Endothelial cell of umbilical vein (primary cell): ENCODE data around the gene AJAP1. TPM values are rescaled to one million over a fixed set of nuclear protein-coding genes. Genes with fewer than 3 reads are reported as not detected.

ENCODE experiments used
- BruUV-seq: library from RNA; stranded (reverse); fragments of 400-500 nt; replicated peaks from 2 replicates; lab custom pipeline; 2021; lab: Mats Ljungman, UMichigan
- CTCF ChIA-PET: fragments of 300-600, 350-600 bp; sonication (Branson Sonifier 250); formaldehyde crosslinking; loops from one replicate; lab custom pipeline; 2021; ENCODE audit warnings: antibody characterized with exemption, inconsistent platforms; lab: Charles Lee
- POLR2A ChIA-PET: fragments of 300-600, 350-600 bp; sonication (Branson Sonifier 250); formaldehyde crosslinking; loops from one replicate; lab custom pipeline; 2021; ENCODE audit warnings: antibody characterized with exemption, inconsistent platforms; lab: Charles Lee
- DNase-seq: peaks from one replicate; pipeline ENCODE4 v3.0.0-alpha.2; 2011; ENCODE audit warnings: low read depth, low spot score
- FAIRE-seq: peaks from 2 replicates; lab custom pipeline; 2011; peaks lifted over from hg19 to GRCh38; lab: Jason Lieb, UNC
- H2AFZ ChIP-seq: 2 replicates; pipeline ENCODE4 v1.6.0; 2012; ENCODE audit warnings: low read depth, low read length, control low read depth, inconsistent platforms
- H3K27ac ChIP-seq: 2 replicates; pipeline ENCODE4 v1.5.1; 2011; ENCODE audit warnings: low read depth, mild to moderate bottlenecking, control low read depth, low read length, moderate library complexity; ENCODE audit not compliant: insufficient read depth
- H3K27me3 ChIP-seq, 2 experiments: 2 replicates each; pipeline versions ENCODE4 v1.6.0 to v1.6.1; 2011; ENCODE audit warnings: low read length in 2 of 2, mixed read lengths in 1 of 2; ENCODE audit not compliant: control insufficient read depth in 2 of 2, insufficient read depth in 2 of 2
- H3K36me3 ChIP-seq, 2 experiments: 2 replicates in 1 of 2; 3 replicates in 1 of 2; pipeline ENCODE4 v1.5.1; 2011; ENCODE audit warnings: low read length in 2 of 2, mild to moderate bottlenecking in 1 of 2, moderate library complexity in 1 of 2; ENCODE audit not compliant: control insufficient read depth in 2 of 2, insufficient read depth in 2 of 2; ENCODE audit errors: extremely low read depth in 1 of 2
- H3K4me1 ChIP-seq: 3 replicates; pipeline ENCODE4 v1.5.1; 2011; ENCODE audit warnings: mild to moderate bottlenecking, low read length; ENCODE audit not compliant: control insufficient read depth, insufficient read depth; ENCODE audit errors: extremely low read depth
- H3K4me2 ChIP-seq: 2 replicates; pipeline ENCODE4 v1.6.1; 2011; ENCODE audit warnings: low read length, control low read depth, mixed read lengths; ENCODE audit not compliant: insufficient read depth
- H3K4me3 ChIP-seq, 3 experiments: fragments of 200-600 bp in 1 of 3; sonication (generic), shearing (Covaris generic) in 1 of 3; replicated peaks in 1 of 3; 2 replicates each; pipeline ENCODE4 v1.5.1; 2011 to 2016; ENCODE audit warnings: control low read depth in 3 of 3, low read length in 3 of 3, mild to moderate bottlenecking in 2 of 3, inconsistent platforms in 1 of 3, low read depth in 1 of 3, moderate library complexity in 1 of 3; ENCODE audit not compliant: insufficient read depth in 1 of 3
- H3K79me2 ChIP-seq: 2 replicates; pipeline ENCODE4 v1.6.0; 2012; ENCODE audit warnings: low read length, inconsistent platforms; ENCODE audit not compliant: control insufficient read depth, insufficient read depth
- H3K9ac ChIP-seq: replicated peaks from 2 replicates; pipeline ENCODE3; 2011; ENCODE audit warnings: low read length, control low read depth; ENCODE audit not compliant: insufficient read depth; ENCODE audit errors: extremely low read depth
- H3K9me1 ChIP-seq: replicated peaks from 3 replicates; pipeline ENCODE4 v1.6.0; 2011; ENCODE audit warnings: mild to moderate bottlenecking, low read length; ENCODE audit not compliant: control insufficient read depth, insufficient read depth; ENCODE audit errors: extremely low read depth
- H3K9me3 ChIP-seq: replicated peaks from 2 replicates; pipeline ENCODE4 v1.5.1; 2012; ENCODE audit warnings: low read length, inconsistent platforms; ENCODE audit not compliant: control insufficient read depth, insufficient read depth
- H4K20me1 ChIP-seq: replicated peaks from 2 replicates; pipeline ENCODE3; 2011; ENCODE audit warnings: mild to moderate bottlenecking, low read length; ENCODE audit not compliant: control insufficient read depth, insufficient read depth; ENCODE audit errors: extremely low read depth
- EZH2 ChIP-seq: IDR thresholded peaks from 2 replicates; pipeline ENCODE4 v1.6.1; 2012; ENCODE audit warnings: borderline replicate concordance, low read depth, mild to moderate bottlenecking, moderate library complexity, low read length, inconsistent platforms; ENCODE audit not compliant: severe bottlenecking
- FOS ChIP-seq: IDR thresholded peaks from 2 replicates; pipeline ENCODE4 v1.6.1; 2011; ENCODE audit warnings: mild to moderate bottlenecking, low read length, moderate library complexity, borderline replicate concordance; ENCODE audit not compliant: insufficient read depth
- GATA2 ChIP-seq: IDR thresholded peaks from 2 replicates; pipeline ENCODE4 v1.7.0; 2011; ENCODE audit warnings: low read depth, mild to moderate bottlenecking, moderate library complexity, mixed read lengths, low read length; ENCODE audit not compliant: insufficient read length, insufficient read depth
- MYC ChIP-seq: IDR thresholded peaks from one replicate; pipeline ENCODE4 v1.6.1; 2011; ENCODE audit warnings: mild to moderate bottlenecking, low read depth, low read length
- POLR2A ChIP-seq: IDR thresholded peaks from 2 replicates; pipeline ENCODE4 v1.6.1; 2012; ENCODE audit warnings: low read depth, mild to moderate bottlenecking, control low read depth, low read length
- POLR2AphosphoS5 ChIP-seq: IDR thresholded peaks from 2 replicates; pipeline ENCODE4 v1.6.1; 2012; ENCODE audit warnings: low read depth, mild to moderate bottlenecking, control low read depth, low read length, moderate library complexity; ENCODE audit not compliant: insufficient read depth
- dilution Hi-C: fragments of 300-500 bp; cut with MboI; formaldehyde crosslinking; loops from one replicate; pipeline ENCODE4 v1.15.0; 2019; ENCODE audit warnings: low sequenced_read_pairs; ENCODE audit not compliant: extremely low pct_ligation_motif_present
- intact Hi-C: fragments of 100-400 bp; cut with micrococcal nuclease; formaldehyde crosslinking; loops from one replicate; pipeline ENCODE4 v1.10.0; 2022
- polyA plus RNA-seq, 4 experiments: library from polyadenylated mRNA; depleted of rRNA in 3 of 4; stranded (reverse) in 3 of 4; unstranded in 1 of 4; fragments of >200 nt; gene quantifications; 2 replicates each; pipeline versions ENCODE4 v1.2.1 to v1.2.3, GENCODE V29; 2011 to 2012; ENCODE audit warnings: missing spikeins in 1 of 4
- total RNA-seq: library from RNA; stranded (reverse); gene quantifications from 2 replicates; pipeline ENCODE4 v1.2.3, GENCODE V29; 2021
- TF ChIP-seq, protein P1 (sequence below), 2 donors: IDR thresholded peaks; 1 replicate in 1 of 2; 2 replicates in 1 of 2; pipeline ENCODE4 v1.5.1; 2011; ENCODE audit warnings: low read length in 2 of 2, mild to moderate bottlenecking in 2 of 2, moderate library complexity in 2 of 2, control low read depth in 1 of 2, inconsistent platforms in 1 of 2, low read depth in 1 of 2; ENCODE audit not compliant: insufficient read depth in 1 of 2; ENCODE audit errors: extremely low read depth in 1 of 2
- TF ChIP-seq, protein P2 (sequence below): IDR thresholded peaks from 2 replicates; pipeline ENCODE4 v1.6.1; 2011; ENCODE audit not compliant: insufficient read depth, insufficient read length

The AJAP1 gene
- total and polyA plus RNA-seq, 2 donors (not counting 3 experiments of a cell fraction or from before 2014, with no cell fraction given) = not detected

DNA sequence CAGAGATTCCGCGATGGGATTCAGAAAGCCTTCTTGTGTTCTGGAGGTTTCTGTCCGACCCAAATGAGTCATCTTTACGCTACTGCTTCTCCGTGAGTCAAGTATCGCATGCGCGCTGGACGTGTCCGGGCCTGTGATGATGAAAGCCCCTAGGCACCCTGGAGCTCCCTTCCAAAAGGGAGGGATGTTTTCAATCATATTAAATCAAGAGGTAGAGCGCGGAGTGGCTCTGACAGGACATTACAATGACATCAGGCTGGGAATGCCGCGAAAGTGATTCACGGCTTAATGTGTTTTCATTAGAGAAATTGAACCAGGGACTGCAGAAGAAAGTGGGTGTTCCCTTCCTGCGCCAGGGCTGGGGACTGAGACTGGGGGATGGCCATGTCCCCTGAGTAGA, 48.5 kb downstream of the AJAP1 start:
- Histone ChIP-seq H3K4me3 (no peak overlapping the region), H3K9ac (no peak overlapping the region), H3K9me3 (peaks cover 2% of the 10 kb centered on the region), H4K20me1 (no peaks in the 10 kb centered on the region), H3K4me2 (no peak overlapping the region), H2AFZ (no peak overlapping the region), H3K4me1 (no peaks in the 10 kb centered on the region), H3K27ac (no peak overlapping the region), H3K27me3 (no peaks in the 10 kb centered on the region), H3K36me3 (no peaks in the 10 kb centered on the region), H3K9me1 (no peaks in the 10 kb centered on the region), H3K79me2 (no peaks in the 10 kb centered on the region)
- no peak for DNase-seq
- no TSS peak for BruUV-seq
- dilution Hi-C loops = no loop called here
- TF ChIP-seq, protein P1, sequence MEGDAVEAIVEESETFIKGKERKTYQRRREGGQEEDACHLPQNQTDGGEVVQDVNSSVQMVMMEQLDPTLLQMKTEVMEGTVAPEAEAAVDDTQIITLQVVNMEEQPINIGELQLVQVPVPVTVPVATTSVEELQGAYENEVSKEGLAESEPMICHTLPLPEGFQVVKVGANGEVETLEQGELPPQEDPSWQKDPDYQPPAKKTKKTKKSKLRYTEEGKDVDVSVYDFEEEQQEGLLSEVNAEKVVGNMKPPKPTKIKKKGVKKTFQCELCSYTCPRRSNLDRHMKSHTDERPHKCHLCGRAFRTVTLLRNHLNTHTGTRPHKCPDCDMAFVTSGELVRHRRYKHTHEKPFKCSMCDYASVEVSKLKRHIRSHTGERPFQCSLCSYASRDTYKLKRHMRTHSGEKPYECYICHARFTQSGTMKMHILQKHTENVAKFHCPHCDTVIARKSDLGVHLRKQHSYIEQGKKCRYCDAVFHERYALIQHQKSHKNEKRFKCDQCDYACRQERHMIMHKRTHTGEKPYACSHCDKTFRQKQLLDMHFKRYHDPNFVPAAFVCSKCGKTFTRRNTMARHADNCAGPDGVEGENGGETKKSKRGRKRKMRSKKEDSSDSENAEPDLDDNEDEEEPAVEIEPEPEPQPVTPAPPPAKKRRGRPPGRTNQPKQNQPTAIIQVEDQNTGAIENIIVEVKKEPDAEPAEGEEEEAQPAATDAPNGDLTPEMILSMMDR (IDR thresholded peaks at IDR 0.05; ENCODE audit: extremely low read depth in 1 of 2, insufficient read depth in 1 of 2, low read depth in 1 of 2, low read length in 2 of 2) = no peak
- TF ChIP-seq POLR2AphosphoS5 = no peak
- TF ChIP-seq EZH2 = no peak
- TF ChIP-seq POLR2A = no peak
- TF ChIP-seq FOS = no peak
- TF ChIP-seq MYC = no peak
- no peak for TF ChIP-seq GATA2
- TF ChIP-seq, protein P2, sequence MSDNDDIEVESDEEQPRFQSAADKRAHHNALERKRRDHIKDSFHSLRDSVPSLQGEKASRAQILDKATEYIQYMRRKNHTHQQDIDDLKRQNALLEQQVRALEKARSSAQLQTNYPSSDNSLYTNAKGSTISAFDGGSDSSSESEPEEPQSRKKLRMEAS = no peak
- intact Hi-C loops = no loop called here
- POLR2A ChIA-PET = no interaction called here
- CTCF ChIA-PET = no interaction called here
- FAIRE-seq = no peak
